Mesendoderm (in vitro differentiated cells): ENCODE results near the gene TBC1D22B.

Experiments used
- DNase-seq: peaks from one replicate; pipeline ENCODE4 v3.0.0; 2013
- H2AK5ac ChIP-seq: 2 replicates; pipeline ENCODE4 v1.6.1; 2013; ENCODE audit warnings: low read length, inconsistent platforms
- H2BK120ac ChIP-seq: 2 replicates; pipeline ENCODE4 v1.6.1; 2013; ENCODE audit warnings: low read depth, mild to moderate bottlenecking, low read length, moderate library complexity, mixed read lengths
- H2BK15ac ChIP-seq: replicated peaks from 2 replicates; pipeline ENCODE4 v1.6.1; 2013; ENCODE audit warnings: low read depth, mild to moderate bottlenecking, moderate library complexity
- H2BK5ac ChIP-seq: 2 replicates; pipeline ENCODE4 v1.6.1; 2013; ENCODE audit warnings: low read length, inconsistent platforms
- H3K18ac ChIP-seq: 2 replicates; pipeline ENCODE4 v1.6.1; 2013; ENCODE audit warnings: mild to moderate bottlenecking, low read length, mixed read lengths
- H3K23ac ChIP-seq: one replicate; pipeline ENCODE4 v1.6.1; 2013; ENCODE audit warnings: low read length
- H3K27ac ChIP-seq: 2 replicates; pipeline ENCODE4 v1.5.1; 2013; ENCODE audit warnings: low read depth, mild to moderate bottlenecking, inconsistent platforms, low read length, moderate library complexity
- H3K27me3 ChIP-seq: 2 replicates; pipeline ENCODE4 v1.6.1; 2013; ENCODE audit warnings: low read length, control low read depth, mild to moderate bottlenecking, inconsistent platforms; ENCODE audit not compliant: insufficient read depth, poor library complexity
- H3K36me3 ChIP-seq: 2 replicates; pipeline ENCODE4 v1.6.1; 2013; ENCODE audit warnings: low read length, inconsistent platforms; ENCODE audit not compliant: control insufficient read depth, insufficient read depth
- H3K4ac ChIP-seq: one replicate; pipeline ENCODE4 v1.6.1; 2013; ENCODE audit warnings: low read depth, mild to moderate bottlenecking, low read length, moderate library complexity
- H3K4me1 ChIP-seq: 2 replicates; pipeline ENCODE4 v1.6.1; 2013; ENCODE audit warnings: low read depth, low read length, inconsistent platforms; ENCODE audit not compliant: control insufficient read depth
- H3K4me2 ChIP-seq: 2 replicates; pipeline ENCODE4 v1.6.1; 2013; ENCODE audit warnings: low read length
- H3K4me3 ChIP-seq: 2 replicates; pipeline ENCODE4 v1.5.1; 2013; ENCODE audit warnings: mild to moderate bottlenecking, low read length
- H3K56ac ChIP-seq: one replicate; pipeline ENCODE4 v1.6.1; 2013; ENCODE audit warnings: low read length
- H3K79me1 ChIP-seq: 2 replicates; pipeline ENCODE4 v1.6.1; 2013; ENCODE audit warnings: low read length, inconsistent platforms
- H3K79me2 ChIP-seq: 2 replicates; pipeline ENCODE4 v1.6.1; 2013; ENCODE audit warnings: mild to moderate bottlenecking, low read length; ENCODE audit not compliant: control insufficient read depth, insufficient read depth
- H3K9ac ChIP-seq: 2 replicates; pipeline ENCODE4 v1.6.1; 2013; ENCODE audit warnings: low read length, inconsistent platforms
- H4K5ac ChIP-seq: one replicate; pipeline ENCODE4 v1.6.1; 2013; ENCODE audit warnings: low read length
- H4K8ac ChIP-seq: one replicate; pipeline ENCODE4 v1.6.1; 2013; ENCODE audit warnings: low read depth, mild to moderate bottlenecking, control low read depth, low read length, moderate library complexity
- WGBS: extraction: QIAGEN DNeasy Blood & Tissue Kit; methylation state at CpG from one replicate; pipeline ENCODE4 v1.1.7; 2013; ENCODE audit warnings: low lambda C conversion rate, missing lambda C conversion rate; ENCODE audit not compliant: insufficient coverage; ENCODE audit errors: extremely low coverage; 5-methylcytosine and 5-hydroxymethylcytosine counted together

Gene TBC1D22B

DNA sequence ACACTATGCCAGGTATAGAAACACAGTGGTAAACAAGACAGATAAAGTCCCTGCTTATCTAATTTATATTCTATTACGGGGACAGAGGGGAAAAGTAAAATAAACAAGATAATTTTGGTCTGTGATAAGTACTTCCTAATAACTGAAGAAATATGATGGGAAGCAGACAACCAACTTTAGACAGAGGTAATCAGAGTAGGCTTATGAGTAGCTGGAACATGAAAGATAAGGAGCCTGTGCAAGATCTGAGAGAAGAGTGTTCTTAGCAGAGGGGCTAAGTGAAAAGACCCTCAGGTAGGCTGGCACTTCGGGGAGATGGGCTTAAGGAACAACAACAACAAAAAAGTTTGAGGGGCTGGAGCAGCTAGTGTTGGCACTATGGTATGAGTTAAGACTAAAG, 100.3 kb downstream of the TBC1D22B start:
- no peak overlapping the region for H4K5ac ChIP-seq
- no peak overlapping the region for H2BK120ac ChIP-seq
- no peak overlapping the region for H3K23ac ChIP-seq
- H3K4me1 ChIP-seq, result peaks cover 4% of the 10 kb centered on the region
- H3K79me1 ChIP-seq, result peaks cover 11% of the 10 kb centered on the region
- H2AK5ac ChIP-seq, result no peak overlapping the region
- H3K27me3 ChIP-seq, result no peaks in the 10 kb centered on the region
- H3K56ac ChIP-seq, result no peak overlapping the region
- H3K4me3 ChIP-seq, result no peak overlapping the region
- H3K4ac ChIP-seq, result no peak overlapping the region
- H3K36me3 ChIP-seq, result peaks cover 1% of the 10 kb centered on the region
- no peak overlapping the region for H4K8ac ChIP-seq
- no peak overlapping the region for H2BK5ac ChIP-seq
- H3K79me2 ChIP-seq, result peaks cover 15% of the 10 kb centered on the region
- H3K4me2 ChIP-seq, result no peak overlapping the region
- no CpG with 5 or more reads among the region's 2 CpGs for WGBS
- H2BK15ac ChIP-seq, result no peak overlapping the region
- H3K27ac ChIP-seq, result no peak overlapping the region
- no peak for DNase-seq
- H3K9ac ChIP-seq, result no peak overlapping the region
- H3K18ac ChIP-seq, result no peak overlapping the region

DNA sequence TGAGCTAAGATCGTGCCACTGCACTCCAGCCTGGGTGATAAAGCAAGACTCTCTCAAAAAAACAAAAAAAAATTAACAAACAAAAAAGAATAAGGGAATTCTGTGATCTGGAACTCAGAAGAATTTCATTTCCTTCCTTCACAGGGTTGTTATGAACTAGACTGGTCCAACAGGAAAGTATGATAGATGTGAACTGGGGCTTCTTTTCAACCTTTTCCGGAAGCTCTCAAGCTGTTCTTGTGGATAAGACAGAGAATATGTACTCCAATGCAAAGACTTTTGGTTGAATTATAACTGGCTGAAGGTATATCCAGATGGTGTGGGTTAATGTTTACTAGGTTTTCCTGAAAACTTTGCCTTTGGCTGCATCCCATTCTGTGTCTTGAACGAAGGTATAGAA, 101.5 kb downstream of the TBC1D22B start:
- WGBS, result no CpG with 5 or more reads among the region's 3 CpGs
- Histone ChIP-seq H3K23ac (no peak overlapping the region), H2BK5ac (no peak overlapping the region), H3K27ac (no peak overlapping the region), H4K8ac (no peak overlapping the region), H3K36me3 (peaks cover 1% of the 10 kb centered on the region), H2AK5ac (no peak overlapping the region), H3K4me2 (no peak overlapping the region), H2BK120ac (no peak overlapping the region), H3K79me1 (peaks cover 11% of the 10 kb centered on the region), H3K79me2 (peaks cover 15% of the 10 kb centered on the region), H4K5ac (no peak overlapping the region), H2BK15ac (no peak overlapping the region), H3K9ac (no peak overlapping the region), H3K56ac (no peak overlapping the region), H3K27me3 (no peaks in the 10 kb centered on the region), H3K4ac (no peak overlapping the region), H3K18ac (no peak overlapping the region), H3K4me3 (no peak overlapping the region), H3K4me1 (peaks cover 4% of the 10 kb centered on the region)
- no peak for DNase-seq

DNA sequence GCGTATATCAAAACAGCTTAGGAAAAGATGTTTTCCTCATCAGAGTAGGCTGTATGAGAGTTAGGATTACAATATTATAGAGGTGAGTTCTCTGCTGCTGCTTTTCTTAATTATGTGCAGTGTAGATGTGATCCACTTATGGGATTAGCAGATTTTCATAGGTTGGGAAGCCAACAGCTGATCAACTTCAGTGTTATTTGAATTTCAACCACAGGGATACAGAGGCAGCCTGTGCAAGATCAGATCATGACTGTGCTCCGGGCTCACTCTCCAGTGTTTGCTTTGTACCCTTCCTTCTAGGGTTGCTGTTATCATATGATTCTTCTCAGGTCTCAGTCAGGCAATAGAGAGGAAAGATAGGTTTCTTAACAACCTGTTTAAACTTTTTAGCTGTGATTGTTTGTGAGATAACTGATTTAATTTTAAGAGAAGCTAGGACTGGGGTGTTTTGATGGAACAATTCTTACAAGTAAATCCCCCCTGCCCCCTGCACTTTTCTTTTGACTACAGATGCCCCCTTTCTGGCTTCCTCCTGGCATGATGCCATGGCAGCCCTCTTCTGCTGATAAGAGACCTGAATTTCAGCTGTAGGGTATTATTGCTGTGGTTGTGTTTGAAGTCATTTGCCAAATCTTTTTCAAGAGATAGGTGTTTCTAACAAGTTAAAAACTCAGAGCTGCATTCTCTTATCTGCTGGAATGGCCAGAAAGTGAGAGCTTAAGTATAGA, 104.7 kb downstream of the TBC1D22B start:
- WGBS, result no CpG with 5 or more reads among the region's 2 CpGs
- Histone ChIP-seq H3K56ac (no peak overlapping the region), H2AK5ac (no peak overlapping the region), H2BK120ac (no peak overlapping the region), H2BK15ac (no peak overlapping the region), H4K8ac (no peak overlapping the region), H3K27ac (no peak overlapping the region), H3K23ac (no peak overlapping the region), H3K27me3 (no peaks in the 10 kb centered on the region), H3K4me1 (no peaks in the 10 kb centered on the region), H3K9ac (no peak overlapping the region), H3K18ac (no peak overlapping the region), H3K4me2 (no peak overlapping the region), H3K36me3 (peaks cover 1% of the 10 kb centered on the region), H3K4ac (no peak overlapping the region), H3K79me2 (peaks cover 1% of the 10 kb centered on the region), H2BK5ac (no peak overlapping the region), H4K5ac (no peak overlapping the region), H3K79me1 (peaks cover 7% of the 10 kb centered on the region), H3K4me3 (no peak overlapping the region)
- DNase-seq, result no peak

DNA sequence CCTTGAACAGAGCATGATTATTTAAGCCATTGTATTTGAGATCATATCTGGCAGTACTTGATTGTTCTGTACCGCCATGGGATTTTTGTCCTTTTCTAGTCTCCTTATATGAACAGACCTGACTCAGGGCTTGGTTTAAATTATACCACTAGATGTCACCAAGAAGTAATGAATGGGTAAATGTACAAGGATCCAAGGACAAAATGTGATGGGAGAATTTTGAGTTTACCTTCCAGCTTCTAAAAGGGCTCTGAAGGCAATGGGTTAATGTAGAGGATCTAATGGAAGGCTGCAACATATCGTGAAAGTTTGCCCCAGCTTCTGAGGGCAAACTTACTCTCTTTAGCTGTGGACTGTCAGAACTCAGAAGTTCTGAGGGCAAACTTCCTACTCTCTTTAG, 108.2 kb downstream of the TBC1D22B start:
- H4K8ac ChIP-seq, result no peak overlapping the region
- H3K23ac ChIP-seq, result no peak overlapping the region
- no peaks in the 10 kb centered on the region for H3K27me3 ChIP-seq
- no peak overlapping the region for H2BK120ac ChIP-seq
- no peak overlapping the region for H3K4ac ChIP-seq
- H3K36me3 ChIP-seq, result peaks cover 1% of the 10 kb centered on the region
- H3K9ac ChIP-seq, result no peak overlapping the region
- no peak overlapping the region for H3K27ac ChIP-seq
- H4K5ac ChIP-seq, result no peak overlapping the region
- H3K18ac ChIP-seq, result no peak overlapping the region
- H3K4me2 ChIP-seq, result no peak overlapping the region
- no peak overlapping the region for H3K56ac ChIP-seq
- H3K79me1 ChIP-seq, result peaks cover 2% of the 10 kb centered on the region
- WGBS, result no CpG with 5 or more reads among the region's 2 CpGs
- no peaks in the 10 kb centered on the region for H3K79me2 ChIP-seq
- no peak overlapping the region for H2BK5ac ChIP-seq
- DNase-seq, result no peak
- H3K4me3 ChIP-seq, result no peak overlapping the region
- H2BK15ac ChIP-seq, result no peak overlapping the region
- H2AK5ac ChIP-seq, result no peak overlapping the region
- no peaks in the 10 kb centered on the region for H3K4me1 ChIP-seq

DNA sequence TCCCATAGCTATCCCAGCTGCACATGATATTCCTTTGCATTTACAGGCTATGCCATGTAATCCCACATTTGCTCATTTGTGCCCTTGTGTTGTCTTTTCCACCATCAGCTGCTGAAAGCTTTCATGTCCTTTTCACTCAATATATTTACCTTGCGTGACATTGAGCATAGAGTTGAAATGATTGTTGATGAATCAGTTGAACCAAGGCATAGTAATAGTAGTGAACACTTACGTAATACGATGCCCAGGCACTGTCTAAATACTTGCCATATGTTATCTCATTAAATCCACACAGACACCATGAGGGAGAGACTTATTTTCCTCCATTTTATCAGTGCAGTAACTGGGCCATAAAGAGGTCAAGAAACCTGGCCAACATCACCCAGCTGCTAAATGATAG, 109.3 kb downstream of the TBC1D22B start:
- peaks cover 2% of the 10 kb centered on the region for H3K79me1 ChIP-seq
- no peak overlapping the region for H3K23ac ChIP-seq
- H2BK15ac ChIP-seq, result no peak overlapping the region
- no peaks in the 10 kb centered on the region for H3K79me2 ChIP-seq
- H2BK120ac ChIP-seq, result no peak overlapping the region
- H3K4me3 ChIP-seq, result no peak overlapping the region
- no peaks in the 10 kb centered on the region for H3K27me3 ChIP-seq
- H3K18ac ChIP-seq, result no peak overlapping the region
- DNase-seq, result no peak
- no peak overlapping the region for H3K4me2 ChIP-seq
- no peak overlapping the region for H3K56ac ChIP-seq
- no peak overlapping the region for H3K9ac ChIP-seq
- H2BK5ac ChIP-seq, result no peak overlapping the region
- peaks cover 4% of the 10 kb centered on the region for H3K36me3 ChIP-seq
- H3K27ac ChIP-seq, result no peak overlapping the region
- no peak overlapping the region for H4K8ac ChIP-seq
- H3K4me1 ChIP-seq, result no peaks in the 10 kb centered on the region
- H4K5ac ChIP-seq, result no peak overlapping the region
- WGBS, result no CpG with 5 or more reads among the region's 3 CpGs
- H3K4ac ChIP-seq, result no peak overlapping the region
- H2AK5ac ChIP-seq, result no peak overlapping the region

DNA sequence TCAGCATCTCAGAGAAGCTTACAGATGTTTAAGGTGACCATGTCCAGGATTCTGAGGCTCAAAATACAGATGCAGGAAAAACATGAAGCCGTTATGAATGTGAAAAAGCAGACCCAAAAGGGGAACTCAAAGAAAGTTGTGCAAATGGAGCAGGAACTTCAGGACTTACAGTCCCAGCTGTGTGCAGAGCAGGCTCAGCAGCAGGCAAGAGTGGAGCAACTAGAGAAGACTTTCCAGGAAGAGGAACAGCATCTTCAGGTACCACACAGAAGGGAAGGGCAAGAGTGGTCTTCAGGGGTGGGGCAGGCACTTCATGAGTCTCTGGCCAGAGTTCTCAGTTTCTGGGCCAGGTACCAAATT, 111.4 kb downstream of the TBC1D22B start:
- Histone ChIP-seq H3K23ac (no peak overlapping the region), H3K4me1 (no peaks in the 10 kb centered on the region), H3K18ac (no peak overlapping the region), H3K9ac (no peak overlapping the region), H2BK15ac (no peak overlapping the region), H2BK120ac (no peak overlapping the region), H3K79me2 (no peaks in the 10 kb centered on the region), H3K36me3 (peaks cover 4% of the 10 kb centered on the region), H3K56ac (no peak overlapping the region), H4K8ac (no peak overlapping the region), H3K27me3 (no peaks in the 10 kb centered on the region), H2AK5ac (no peak overlapping the region), H3K27ac (no peak overlapping the region), H4K5ac (no peak overlapping the region), H2BK5ac (no peak overlapping the region), H3K4me3 (no peak overlapping the region), H3K4me2 (no peak overlapping the region), H3K79me1 (peaks cover 2% of the 10 kb centered on the region), H3K4ac (no peak overlapping the region)
- no peak for DNase-seq
- WGBS, result no CpG with 5 or more reads among the region's 1 CpG
